ENCODE data around the gene NAV3.

Gene NAV3

GRCh38 chr12:77949943-77950342, 119.2 kb downstream of the NAV3 start:
- TF ChIP-seq CTCF (conservative IDR thresholded peaks at IDR 0.05): no peak
- H3K27ac ChIP-seq: no peak overlapping the region

DNA sequence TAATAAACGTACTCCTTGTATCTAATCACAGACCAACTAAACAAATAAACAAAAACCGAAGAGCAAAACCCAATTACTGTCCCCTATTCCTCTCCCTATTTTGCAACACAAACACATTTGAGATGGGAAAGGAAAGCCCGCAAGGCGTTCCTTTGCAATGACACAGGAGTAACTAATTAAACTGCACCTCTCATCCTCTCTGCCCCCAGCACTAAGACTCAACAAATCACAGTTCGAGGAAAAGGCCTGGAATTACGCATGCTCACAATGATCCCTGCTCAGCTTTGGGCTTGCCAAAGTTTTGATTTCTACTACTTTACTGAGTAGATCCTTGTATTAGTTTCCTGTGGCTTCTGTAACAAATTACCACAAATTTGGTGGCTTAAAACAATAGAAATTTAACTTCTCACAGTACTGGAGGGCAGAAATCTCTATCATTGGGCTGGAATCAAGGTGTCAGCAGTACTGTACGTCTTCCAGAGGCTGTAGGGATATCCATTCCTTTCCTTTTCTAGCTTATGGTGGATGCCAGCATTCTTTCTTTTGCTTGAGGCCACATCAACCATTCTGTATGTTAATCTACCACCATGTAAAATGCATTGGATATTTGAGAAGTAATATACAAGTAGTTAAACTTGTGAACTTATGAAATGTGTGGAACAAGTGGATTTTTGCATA, 123.0 kb downstream of the NAV3 start:
- H3K27ac ChIP-seq: no peak overlapping the region
- TF ChIP-seq CTCF (conservative IDR thresholded peaks at IDR 0.05): no peak

DNA sequence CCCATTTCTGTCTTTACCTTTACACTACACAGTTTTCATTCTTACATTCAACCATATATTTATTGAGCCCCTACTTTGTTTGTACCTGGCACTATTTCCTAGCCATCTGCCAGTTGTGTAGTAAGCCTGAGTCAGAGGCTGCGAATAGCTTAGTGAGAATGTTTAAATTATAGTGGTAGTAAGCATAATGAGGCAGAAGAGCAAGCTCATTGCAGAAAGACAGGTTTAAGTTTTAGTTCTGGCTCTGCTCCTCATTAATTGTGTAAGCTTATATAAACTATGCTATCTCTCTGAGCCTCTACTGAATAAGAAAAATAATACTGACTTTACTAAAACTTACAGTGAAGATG, 123.5 kb downstream of the NAV3 start:
- no peak for TF ChIP-seq CTCF (conservative IDR thresholded peaks at IDR 0.05)
- no peak overlapping the region for H3K27ac ChIP-seq

DNA sequence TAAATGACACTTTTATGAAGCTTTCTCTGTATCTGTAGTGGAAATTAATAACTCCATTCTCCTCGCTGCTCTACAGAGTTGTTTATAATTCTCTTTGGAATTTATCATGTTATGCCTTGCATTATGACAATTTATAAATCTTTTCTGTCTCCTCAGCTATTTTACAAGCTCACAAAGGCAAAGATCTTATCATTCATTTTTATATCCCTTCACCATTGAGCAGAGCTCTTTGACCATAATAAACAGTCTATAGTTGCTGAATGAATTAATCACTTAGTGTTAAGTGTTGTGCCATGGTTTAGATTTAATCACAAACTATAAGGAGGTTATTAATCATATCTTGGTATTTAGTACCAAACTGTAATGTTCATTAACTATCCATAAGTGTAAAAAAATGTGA, 126.4 kb downstream of the NAV3 start:
- no peak overlapping the region; the same call in 1 of the 2 replicates for H3K27ac ChIP-seq
- no peak for TF ChIP-seq CTCF (conservative IDR thresholded peaks at IDR 0.05)

DNA sequence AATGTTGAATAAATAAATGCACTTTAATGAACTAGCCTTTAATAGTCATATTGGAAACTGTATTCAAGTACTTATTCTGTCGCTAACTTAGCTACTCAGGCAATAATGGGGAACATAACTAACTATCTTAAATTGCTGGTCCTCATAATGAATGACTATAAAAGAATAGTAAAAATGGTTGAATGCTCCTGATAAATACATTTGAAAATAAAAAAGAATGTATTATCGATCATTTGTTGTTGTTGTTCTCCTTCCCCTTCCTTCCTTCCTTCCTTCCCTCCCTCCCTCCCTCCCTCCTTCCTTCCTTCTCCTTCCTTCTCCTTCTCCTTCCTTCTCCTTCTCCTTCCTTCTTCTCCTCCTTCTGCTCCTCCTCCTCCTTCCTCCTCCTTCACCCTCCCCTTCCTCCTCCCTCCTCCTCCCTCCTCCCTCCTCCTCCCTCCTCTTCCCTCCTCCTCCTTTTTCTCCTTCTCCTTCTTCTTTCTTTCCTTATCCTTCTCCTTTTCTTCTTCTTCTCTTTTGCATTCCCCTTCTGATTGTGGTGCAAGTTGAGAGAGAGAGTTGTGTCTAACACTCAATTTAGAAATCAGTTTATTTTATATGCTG, 133.0 kb downstream of the NAV3 start:
- no peak overlapping the region for H3K27ac ChIP-seq
- no peak for TF ChIP-seq CTCF (conservative IDR thresholded peaks at IDR 0.05)

GRCh38 chr12:77965790-77966189, 135.1 kb downstream of the NAV3 start:
- no peak overlapping the region for H3K27ac ChIP-seq
- no peak for TF ChIP-seq CTCF (conservative IDR thresholded peaks at IDR 0.05)

DNA sequence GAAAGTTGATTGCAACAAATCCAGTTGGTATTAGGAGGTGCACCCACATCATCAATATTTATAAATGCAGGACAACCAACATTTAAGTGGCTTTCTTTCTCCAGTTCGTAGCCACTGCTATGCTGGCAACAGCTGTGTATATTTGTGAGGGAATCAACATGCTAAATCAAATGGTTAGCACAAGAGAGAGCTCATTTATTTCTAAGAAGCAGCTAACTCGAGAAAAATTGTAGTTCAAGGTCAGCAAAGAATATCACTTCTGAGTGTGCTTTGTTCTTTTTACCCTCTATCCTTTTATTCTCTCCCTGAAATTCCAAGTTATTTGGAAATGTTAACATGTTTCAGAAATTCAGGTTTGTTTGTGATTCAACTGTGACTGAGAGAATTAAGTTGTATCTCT, 137.3 kb downstream of the NAV3 start:
- no peak overlapping the region for H3K27ac ChIP-seq
- no peak for TF ChIP-seq CTCF (conservative IDR thresholded peaks at IDR 0.05)
